Endothelial cell of umbilical vein (primary cell): ENCODE measurements around the gene REEP3. TPM values are rescaled to one million over a fixed set of nuclear protein-coding genes. Genes with fewer than 3 reads are reported as not detected.

ENCODE experiments used
- BruUV-seq: library from RNA; stranded (reverse); fragments of 400-500 nt; replicated peaks from 2 replicates; lab custom pipeline; 2021; lab: Mats Ljungman, UMichigan
- CTCF ChIA-PET: fragments of 300-600, 350-600 bp; sonication (Branson Sonifier 250); formaldehyde crosslinking; loops from one replicate; lab custom pipeline; 2021; ENCODE audit warnings: antibody characterized with exemption, inconsistent platforms; lab: Charles Lee
- POLR2A ChIA-PET: fragments of 300-600, 350-600 bp; sonication (Branson Sonifier 250); formaldehyde crosslinking; loops from one replicate; lab custom pipeline; 2021; ENCODE audit warnings: antibody characterized with exemption, inconsistent platforms; lab: Charles Lee
- DNase-seq: peaks from one replicate; pipeline ENCODE4 v3.0.0-alpha.2; 2011; ENCODE audit warnings: low read depth, low spot score
- FAIRE-seq: peaks from 2 replicates; lab custom pipeline; 2011; peaks lifted over from hg19 to GRCh38; lab: Jason Lieb, UNC
- H2AFZ ChIP-seq: 2 replicates; pipeline ENCODE4 v1.6.0; 2012; ENCODE audit warnings: low read depth, low read length, control low read depth, inconsistent platforms
- H3K27ac ChIP-seq: 2 replicates; pipeline ENCODE4 v1.5.1; 2011; ENCODE audit warnings: low read depth, mild to moderate bottlenecking, control low read depth, low read length, moderate library complexity; ENCODE audit not compliant: insufficient read depth
- H3K27me3 ChIP-seq, 2 experiments: 2 replicates each; pipeline versions ENCODE4 v1.6.0 to v1.6.1; 2011; ENCODE audit warnings: low read length in 2 of 2, mixed read lengths in 1 of 2; ENCODE audit not compliant: control insufficient read depth in 2 of 2, insufficient read depth in 2 of 2
- H3K36me3 ChIP-seq, 2 experiments: 2 replicates in 1 of 2; 3 replicates in 1 of 2; pipeline ENCODE4 v1.5.1; 2011; ENCODE audit warnings: low read length in 2 of 2, mild to moderate bottlenecking in 1 of 2, moderate library complexity in 1 of 2; ENCODE audit not compliant: control insufficient read depth in 2 of 2, insufficient read depth in 2 of 2; ENCODE audit errors: extremely low read depth in 1 of 2
- H3K4me1 ChIP-seq: 3 replicates; pipeline ENCODE4 v1.5.1; 2011; ENCODE audit warnings: mild to moderate bottlenecking, low read length; ENCODE audit not compliant: control insufficient read depth, insufficient read depth; ENCODE audit errors: extremely low read depth
- H3K4me2 ChIP-seq: 2 replicates; pipeline ENCODE4 v1.6.1; 2011; ENCODE audit warnings: low read length, control low read depth, mixed read lengths; ENCODE audit not compliant: insufficient read depth
- H3K4me3 ChIP-seq, 3 experiments: fragments of 200-600 bp in 1 of 3; sonication (generic), shearing (Covaris generic) in 1 of 3; replicated peaks in 1 of 3; 2 replicates each; pipeline ENCODE4 v1.5.1; 2011 to 2016; ENCODE audit warnings: control low read depth in 3 of 3, low read length in 3 of 3, mild to moderate bottlenecking in 2 of 3, inconsistent platforms in 1 of 3, low read depth in 1 of 3, moderate library complexity in 1 of 3; ENCODE audit not compliant: insufficient read depth in 1 of 3
- H3K79me2 ChIP-seq: 2 replicates; pipeline ENCODE4 v1.6.0; 2012; ENCODE audit warnings: low read length, inconsistent platforms; ENCODE audit not compliant: control insufficient read depth, insufficient read depth
- H3K9ac ChIP-seq: replicated peaks from 2 replicates; pipeline ENCODE3; 2011; ENCODE audit warnings: low read length, control low read depth; ENCODE audit not compliant: insufficient read depth; ENCODE audit errors: extremely low read depth
- H3K9me1 ChIP-seq: replicated peaks from 3 replicates; pipeline ENCODE4 v1.6.0; 2011; ENCODE audit warnings: mild to moderate bottlenecking, low read length; ENCODE audit not compliant: control insufficient read depth, insufficient read depth; ENCODE audit errors: extremely low read depth
- H3K9me3 ChIP-seq: replicated peaks from 2 replicates; pipeline ENCODE4 v1.5.1; 2012; ENCODE audit warnings: low read length, inconsistent platforms; ENCODE audit not compliant: control insufficient read depth, insufficient read depth
- H4K20me1 ChIP-seq: replicated peaks from 2 replicates; pipeline ENCODE3; 2011; ENCODE audit warnings: mild to moderate bottlenecking, low read length; ENCODE audit not compliant: control insufficient read depth, insufficient read depth; ENCODE audit errors: extremely low read depth
- EZH2 ChIP-seq: IDR thresholded peaks from 2 replicates; pipeline ENCODE4 v1.6.1; 2012; ENCODE audit warnings: borderline replicate concordance, low read depth, mild to moderate bottlenecking, moderate library complexity, low read length, inconsistent platforms; ENCODE audit not compliant: severe bottlenecking
- FOS ChIP-seq: IDR thresholded peaks from 2 replicates; pipeline ENCODE4 v1.6.1; 2011; ENCODE audit warnings: mild to moderate bottlenecking, low read length, moderate library complexity, borderline replicate concordance; ENCODE audit not compliant: insufficient read depth
- GATA2 ChIP-seq: IDR thresholded peaks from 2 replicates; pipeline ENCODE4 v1.7.0; 2011; ENCODE audit warnings: low read depth, mild to moderate bottlenecking, moderate library complexity, mixed read lengths, low read length; ENCODE audit not compliant: insufficient read length, insufficient read depth
- JUN ChIP-seq: IDR thresholded peaks from 2 replicates; pipeline ENCODE4 v1.6.1; 2011; ENCODE audit warnings: borderline replicate concordance, low read depth; ENCODE audit not compliant: insufficient read length, insufficient read depth
- MYC ChIP-seq: IDR thresholded peaks from one replicate; pipeline ENCODE4 v1.6.1; 2011; ENCODE audit warnings: mild to moderate bottlenecking, low read depth, low read length
- POLR2A ChIP-seq: IDR thresholded peaks from 2 replicates; pipeline ENCODE4 v1.6.1; 2012; ENCODE audit warnings: low read depth, mild to moderate bottlenecking, control low read depth, low read length
- POLR2AphosphoS5 ChIP-seq: IDR thresholded peaks from 2 replicates; pipeline ENCODE4 v1.6.1; 2012; ENCODE audit warnings: low read depth, mild to moderate bottlenecking, control low read depth, low read length, moderate library complexity; ENCODE audit not compliant: insufficient read depth
- dilution Hi-C: fragments of 300-500 bp; cut with MboI; formaldehyde crosslinking; loops from one replicate; pipeline ENCODE4 v1.15.0; 2019; ENCODE audit warnings: low sequenced_read_pairs; ENCODE audit not compliant: extremely low pct_ligation_motif_present
- intact Hi-C: fragments of 100-400 bp; cut with micrococcal nuclease; formaldehyde crosslinking; loops from one replicate; pipeline ENCODE4 v1.10.0; 2022
- polyA plus RNA-seq, 4 experiments: library from polyadenylated mRNA; depleted of rRNA in 3 of 4; stranded (reverse) in 3 of 4; unstranded in 1 of 4; fragments of >200 nt; gene quantifications; 2 replicates each; pipeline versions ENCODE4 v1.2.1 to v1.2.3, GENCODE V29; 2011 to 2012; ENCODE audit warnings: missing spikeins in 1 of 4
- total RNA-seq: library from RNA; stranded (reverse); gene quantifications from 2 replicates; pipeline ENCODE4 v1.2.3, GENCODE V29; 2021
- TF ChIP-seq, protein P1 (sequence below): IDR thresholded peaks from 2 replicates; pipeline ENCODE4 v1.6.1; 2011; ENCODE audit not compliant: insufficient read depth, insufficient read length
- TF ChIP-seq, protein P2 (sequence below), 2 donors: IDR thresholded peaks; 1 replicate in 1 of 2; 2 replicates in 1 of 2; pipeline ENCODE4 v1.5.1; 2011; ENCODE audit warnings: low read length in 2 of 2, mild to moderate bottlenecking in 2 of 2, moderate library complexity in 2 of 2, control low read depth in 1 of 2, inconsistent platforms in 1 of 2, low read depth in 1 of 2; ENCODE audit not compliant: insufficient read depth in 1 of 2; ENCODE audit errors: extremely low read depth in 1 of 2

The REEP3 gene
- total and polyA plus RNA-seq, 2 donors (not counting 3 experiments of a cell fraction or from before 2014, with no cell fraction given), result 12.3 to 48.3 TPM

DNA sequence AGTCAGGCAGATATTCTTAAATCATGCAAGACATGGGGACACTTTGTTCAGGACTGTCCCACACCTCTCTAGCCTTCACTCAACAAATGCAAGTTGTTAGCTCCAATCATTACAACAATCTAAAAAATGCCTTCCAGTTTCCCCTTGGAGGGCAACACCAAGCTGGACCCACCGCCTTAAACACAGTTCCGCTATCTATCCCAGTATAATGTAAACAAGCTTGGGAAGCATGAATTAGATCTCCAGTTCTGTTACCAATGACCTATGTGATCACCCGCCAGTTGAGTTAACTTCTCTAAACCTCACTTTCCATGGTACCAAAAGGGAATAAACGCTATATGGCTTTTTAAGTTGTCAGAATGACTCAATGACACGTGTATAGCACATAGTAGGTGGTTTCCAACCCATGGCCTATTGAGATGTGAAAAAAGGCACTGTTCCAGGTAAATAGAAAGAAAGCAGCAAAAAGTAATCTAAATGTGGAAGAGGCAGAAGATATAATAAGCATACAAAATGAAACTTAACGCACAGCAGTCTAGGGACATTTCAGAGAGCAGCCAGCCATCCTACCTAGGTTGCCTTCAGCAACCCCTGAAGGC, 2.4 kb upstream of the REEP3 start:
- H3K4me2 ChIP-seq, result no peak overlapping the region
- H3K4me1 ChIP-seq, result peaks cover 23% of the 10 kb centered on the region
- no peaks in the 10 kb centered on the region for H3K36me3 ChIP-seq
- POLR2A ChIA-PET, result no interaction called here
- DNase-seq (no peak), FAIRE-seq (no peak)
- no peak overlapping the region for H3K27ac ChIP-seq
- H3K9me1 ChIP-seq, result no peaks in the 10 kb centered on the region
- H3K9ac ChIP-seq, result no peak overlapping the region
- peaks cover 90% of the 10 kb centered on the region for H3K79me2 ChIP-seq
- intact Hi-C loops, result no loop called here
- no TSS peak for BruUV-seq
- H3K4me3 ChIP-seq, result no peak overlapping the region
- dilution Hi-C loops, result no loop called here
- no peak overlapping the region for H2AFZ ChIP-seq
- TF ChIP-seq POLR2A, result no peak
- no peak for TF ChIP-seq JUN
- TF ChIP-seq, protein P1, sequence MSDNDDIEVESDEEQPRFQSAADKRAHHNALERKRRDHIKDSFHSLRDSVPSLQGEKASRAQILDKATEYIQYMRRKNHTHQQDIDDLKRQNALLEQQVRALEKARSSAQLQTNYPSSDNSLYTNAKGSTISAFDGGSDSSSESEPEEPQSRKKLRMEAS, result no peak
- TF ChIP-seq GATA2, result no peak
- TF ChIP-seq, protein P2, sequence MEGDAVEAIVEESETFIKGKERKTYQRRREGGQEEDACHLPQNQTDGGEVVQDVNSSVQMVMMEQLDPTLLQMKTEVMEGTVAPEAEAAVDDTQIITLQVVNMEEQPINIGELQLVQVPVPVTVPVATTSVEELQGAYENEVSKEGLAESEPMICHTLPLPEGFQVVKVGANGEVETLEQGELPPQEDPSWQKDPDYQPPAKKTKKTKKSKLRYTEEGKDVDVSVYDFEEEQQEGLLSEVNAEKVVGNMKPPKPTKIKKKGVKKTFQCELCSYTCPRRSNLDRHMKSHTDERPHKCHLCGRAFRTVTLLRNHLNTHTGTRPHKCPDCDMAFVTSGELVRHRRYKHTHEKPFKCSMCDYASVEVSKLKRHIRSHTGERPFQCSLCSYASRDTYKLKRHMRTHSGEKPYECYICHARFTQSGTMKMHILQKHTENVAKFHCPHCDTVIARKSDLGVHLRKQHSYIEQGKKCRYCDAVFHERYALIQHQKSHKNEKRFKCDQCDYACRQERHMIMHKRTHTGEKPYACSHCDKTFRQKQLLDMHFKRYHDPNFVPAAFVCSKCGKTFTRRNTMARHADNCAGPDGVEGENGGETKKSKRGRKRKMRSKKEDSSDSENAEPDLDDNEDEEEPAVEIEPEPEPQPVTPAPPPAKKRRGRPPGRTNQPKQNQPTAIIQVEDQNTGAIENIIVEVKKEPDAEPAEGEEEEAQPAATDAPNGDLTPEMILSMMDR (IDR thresholded peaks at IDR 0.05; ENCODE audit: extremely low read depth in 1 of 2, insufficient read depth in 1 of 2, low read depth in 1 of 2, low read length in 2 of 2), result no peak
- TF ChIP-seq FOS, result no peak
- no peak for TF ChIP-seq MYC
- TF ChIP-seq POLR2AphosphoS5, result no peak
- TF ChIP-seq EZH2, result no peak
- peaks cover 2% of the 10 kb centered on the region for H4K20me1 ChIP-seq
- H3K9me3 ChIP-seq, result no peaks in the 10 kb centered on the region
- H3K27me3 ChIP-seq, result no peaks in the 10 kb centered on the region
- CTCF ChIA-PET, result interaction anchor here (1.2 kb wide), 1 partner anchor 201 kb away, joined by 3 read pairs; no protein-coding TSS in a partner anchor
